ENCODE measurements around the gene LMAN1.

LMAN1 gene

DNA sequence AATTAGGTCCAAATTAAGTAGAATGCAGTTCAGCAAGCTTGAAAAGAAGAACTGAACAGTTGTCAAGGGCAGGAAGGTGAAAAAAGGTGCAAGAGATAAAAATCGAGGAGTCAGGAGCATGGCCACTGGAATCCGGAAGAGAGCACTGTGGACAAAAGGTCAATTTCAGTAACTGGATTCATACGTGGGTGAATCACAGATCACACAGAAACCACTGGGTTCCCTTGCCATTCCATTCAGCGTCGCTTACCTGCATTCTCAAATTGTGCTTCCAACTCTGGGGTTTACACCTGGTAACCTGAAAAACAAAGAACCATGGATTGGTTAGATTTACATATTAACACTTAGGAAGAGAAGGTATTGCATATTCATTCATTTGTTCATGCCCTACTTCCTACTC lies 21.6 kb upstream of the LMAN1 start:
- no peak for TF ChIP-seq CTCF (IDR thresholded peaks at IDR 0.05; ENCODE audit: borderline replicate concordance, control extremely low read depth, extremely low read depth, insufficient read depth, missing control alignments)
- in situ Hi-C loops (cut with MboI; ENCODE audit: low sequenced_read_pairs, unreplicated experiment) = no loop called here
- no peak for DNase-seq (ENCODE audit: low spot score)

- in situ Hi-C loops (cut with MboI; ENCODE audit: low sequenced_read_pairs, unreplicated experiment) = no loop called here
Measured at GRCh38 chr18:59379772-59380522, 20.9 kb upstream of the LMAN1 start.

DNA sequence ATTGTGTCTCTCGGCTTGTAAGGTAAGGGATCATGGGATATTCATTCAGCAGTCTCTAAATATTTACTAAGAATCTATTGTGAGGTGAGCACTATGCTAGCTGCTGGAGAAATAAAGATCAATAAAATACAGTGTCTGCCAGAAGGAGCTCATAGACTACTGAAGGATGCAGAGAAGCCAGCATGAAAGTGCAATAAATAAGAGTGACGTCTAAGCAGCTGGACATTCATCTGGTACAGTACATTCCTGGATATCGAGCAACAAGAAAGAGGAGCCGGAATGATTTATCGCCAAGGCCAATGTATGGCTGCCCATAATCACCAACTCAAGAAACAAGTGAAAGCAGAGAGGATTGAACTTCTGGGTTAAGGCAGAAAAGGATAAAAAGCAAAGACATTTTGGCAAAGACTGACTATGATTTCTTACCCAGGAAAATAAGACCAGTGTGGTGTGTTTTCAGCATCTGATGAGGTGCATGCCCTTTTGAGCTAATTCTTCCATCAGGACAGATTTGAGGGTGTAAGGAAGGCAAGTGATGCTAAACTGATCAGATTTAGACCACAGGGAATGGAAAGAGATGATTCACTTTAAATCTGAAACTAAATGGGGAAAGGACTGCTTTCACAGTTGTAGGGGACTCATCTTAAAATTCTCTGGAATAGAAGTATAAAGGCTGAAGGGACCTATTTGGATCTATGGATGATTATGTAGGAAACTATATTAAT lies 18.7 kb upstream of the LMAN1 start:
- in situ Hi-C loops (cut with MboI; ENCODE audit: low sequenced_read_pairs, unreplicated experiment) = no loop called here
- no peak for TF ChIP-seq CTCF (IDR thresholded peaks at IDR 0.05; ENCODE audit: borderline replicate concordance, control extremely low read depth, extremely low read depth, insufficient read depth, missing control alignments)
- no peak for DNase-seq (ENCODE audit: low spot score)

More at GRCh38 chr18:59379772-59380522, 20.9 kb upstream of the LMAN1 start:
- TF ChIP-seq CTCF (IDR thresholded peaks at IDR 0.05; ENCODE audit: borderline replicate concordance, control extremely low read depth, extremely low read depth, insufficient read depth, missing control alignments) = no peak
- no peak for DNase-seq (ENCODE audit: low spot score)

DNA sequence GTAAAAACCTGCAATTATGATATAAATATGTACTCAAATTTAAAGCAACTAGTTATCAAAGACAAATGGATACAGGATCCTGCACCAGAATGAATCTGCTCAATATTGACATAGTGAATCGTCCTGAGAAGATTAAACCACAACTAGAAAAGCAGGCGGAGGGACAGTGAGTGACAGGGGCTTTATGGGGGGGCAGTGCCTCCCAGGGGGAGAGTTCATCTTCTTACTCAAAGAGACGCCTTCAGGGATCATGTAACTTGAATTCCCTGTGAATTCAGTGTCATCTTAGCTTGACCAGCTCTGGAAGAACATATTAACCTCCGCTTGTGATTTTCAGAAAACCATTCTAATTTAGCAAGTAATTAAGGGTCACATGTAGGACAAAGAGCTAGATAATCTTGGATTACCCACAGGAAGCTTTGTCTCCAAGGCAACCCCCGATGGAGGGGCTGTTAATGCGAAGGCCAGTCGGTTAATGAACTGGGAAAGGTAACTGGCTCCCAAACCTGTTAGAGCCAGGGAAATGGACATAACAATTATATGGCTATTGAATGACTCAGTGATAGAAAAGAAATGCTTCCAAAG lies 17.4 kb upstream of the LMAN1 start:
- no peak for TF ChIP-seq CTCF (IDR thresholded peaks at IDR 0.05; ENCODE audit: borderline replicate concordance, control extremely low read depth, extremely low read depth, insufficient read depth, missing control alignments)
- in situ Hi-C loops (cut with MboI; ENCODE audit: low sequenced_read_pairs, unreplicated experiment) = no loop called here
- DNase-seq (ENCODE audit: low spot score) = no peak

DNA sequence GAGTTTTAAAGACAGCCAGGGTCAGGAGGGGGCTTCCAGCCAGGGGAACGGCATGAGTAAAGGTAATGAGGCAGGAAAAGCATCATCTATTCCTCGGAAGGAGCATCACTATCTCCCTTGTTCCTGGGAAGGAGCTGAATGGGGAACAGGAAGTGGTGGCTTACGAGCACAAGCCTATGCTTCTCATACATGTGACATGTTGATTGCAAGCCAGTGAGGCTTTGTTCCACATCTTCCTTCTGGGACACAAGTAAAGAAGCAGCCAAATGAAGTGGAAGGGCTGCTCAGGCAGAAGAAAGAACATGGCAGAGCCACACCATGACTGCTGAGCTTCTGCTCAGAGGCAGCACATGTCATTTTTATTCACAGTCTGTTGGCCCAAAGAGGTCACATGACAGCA lies 15.1 kb upstream of the LMAN1 start:
- no peak for DNase-seq (ENCODE audit: low spot score)
- in situ Hi-C loops (cut with MboI; ENCODE audit: low sequenced_read_pairs, unreplicated experiment) = no loop called here
- no peak for TF ChIP-seq CTCF (IDR thresholded peaks at IDR 0.05; ENCODE audit: borderline replicate concordance, control extremely low read depth, extremely low read depth, insufficient read depth, missing control alignments)

DNA sequence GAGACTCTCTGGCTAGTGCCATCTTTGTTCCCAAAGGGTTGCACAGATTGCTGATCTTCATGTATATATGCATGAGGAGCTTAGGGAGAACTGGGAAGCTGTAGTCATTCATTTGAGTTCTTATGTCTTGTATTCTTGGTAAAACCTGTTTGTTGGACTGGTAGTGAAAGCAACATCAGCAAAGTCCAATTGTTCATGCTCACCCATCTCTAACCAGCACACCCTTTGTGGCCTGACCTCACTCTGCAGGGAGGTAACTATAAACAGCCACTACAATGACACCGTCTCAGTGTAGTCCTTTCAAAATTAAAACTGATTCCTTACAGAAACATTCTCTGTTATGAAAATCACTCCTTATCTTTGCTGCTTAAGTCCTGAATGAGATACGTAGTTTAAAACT lies 13.9 kb upstream of the LMAN1 start:
- DNase-seq (ENCODE audit: low spot score) = no peak
- in situ Hi-C loops (cut with MboI; ENCODE audit: low sequenced_read_pairs, unreplicated experiment) = no loop called here
- TF ChIP-seq CTCF (IDR thresholded peaks at IDR 0.05; ENCODE audit: borderline replicate concordance, control extremely low read depth, extremely low read depth, insufficient read depth, missing control alignments) = no peak

Data from GM13976 (cell line).